HG03025 (cell line): ENCODE data around the gene HUS1.
"Not testable (repeated sequence)": the region's sequence is repeated elsewhere in the genome, so short reads cannot be mapped to it uniquely, and the experiment has no call there.

Source experiments
- ATAC-seq: cut with Tn5 transposase; IDR thresholded peaks from one replicate; pipeline ENCODE4 v1.9.1; 2021; ENCODE audit warnings: mild to moderate bottlenecking, moderate library complexity; ENCODE audit not compliant: unreplicated experiment, low FRiP score

Gene HUS1

DNA sequence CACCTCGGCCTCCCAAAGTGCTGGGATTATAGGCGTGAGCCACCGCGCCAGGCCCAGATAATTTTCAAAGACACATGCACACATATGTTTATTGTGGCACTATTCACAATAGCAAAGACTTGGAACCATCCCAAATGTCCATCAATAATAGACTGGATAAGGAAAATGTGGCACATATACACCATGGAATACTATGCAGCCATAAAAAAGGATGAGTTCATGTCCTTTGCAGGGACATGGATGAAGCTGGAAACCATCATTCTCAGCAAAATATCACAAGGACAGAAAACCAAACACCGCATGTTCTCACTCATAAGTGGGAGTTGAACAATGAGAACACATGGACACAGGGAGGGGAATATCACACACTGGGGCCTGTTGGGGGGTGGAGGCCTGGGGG is 1.2 kb upstream of the HUS1 start:
- ATAC-seq, result not testable (repeated sequence)

DNA sequence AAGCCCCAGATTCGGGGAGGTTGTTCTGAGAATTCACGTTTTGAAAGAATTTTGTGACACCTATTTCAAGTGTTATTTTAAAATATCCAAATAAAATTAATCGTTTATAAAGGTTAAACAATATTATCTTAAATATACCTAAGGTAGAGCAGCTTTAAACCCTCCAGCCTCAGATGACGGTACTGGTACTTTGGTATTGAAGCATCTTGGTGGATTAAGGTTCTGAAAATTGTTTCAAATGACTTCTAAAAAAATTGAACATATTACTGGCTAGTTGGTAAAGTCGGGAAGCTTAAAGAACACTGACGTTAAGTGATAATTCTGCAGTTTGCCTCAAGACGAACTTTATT is 392 bp upstream of the HUS1 start:
- ATAC-seq, result no peak

DNA sequence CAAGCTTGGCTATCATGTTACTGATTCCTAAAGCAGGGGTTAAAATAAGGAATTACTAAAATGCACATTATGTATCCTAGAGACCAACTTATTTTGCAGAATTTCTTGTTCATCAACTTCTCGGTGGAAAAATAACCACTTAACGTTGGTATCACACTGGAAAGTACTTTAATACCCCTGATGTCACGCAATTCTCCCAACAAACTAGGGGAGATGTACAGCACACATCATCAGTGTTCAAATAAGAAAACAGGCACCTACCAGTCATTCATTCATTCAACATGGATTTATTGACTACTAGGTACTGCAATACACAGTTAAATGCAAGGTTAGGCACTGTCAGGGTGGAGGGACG is 648 bp downstream of the HUS1 start:
- ATAC-seq, result no peak

DNA sequence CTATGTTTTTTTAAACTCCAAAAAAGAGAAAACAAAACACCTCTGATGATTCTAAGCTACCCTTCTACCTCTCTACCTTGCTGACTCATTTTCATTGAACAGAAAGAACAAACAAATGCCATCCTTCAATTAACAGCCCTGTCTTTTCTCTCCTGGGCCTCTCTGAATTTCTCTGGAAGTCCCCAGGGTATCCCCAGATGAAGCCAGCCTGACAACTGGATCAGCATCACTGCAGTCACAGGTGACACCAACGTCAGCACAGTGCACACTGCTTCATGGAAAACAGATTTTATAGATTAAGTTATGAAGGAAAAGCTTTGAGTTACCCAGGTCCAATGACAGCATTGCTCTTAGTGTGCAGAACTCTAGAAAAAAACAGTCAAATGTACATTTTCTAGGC is 5.7 kb downstream of the HUS1 start:
- ATAC-seq, result no peak

- no peak for ATAC-seq
These were observed 8.7 kb downstream of the HUS1 start for GRCh38 chr7:47970761-47971160.

DNA sequence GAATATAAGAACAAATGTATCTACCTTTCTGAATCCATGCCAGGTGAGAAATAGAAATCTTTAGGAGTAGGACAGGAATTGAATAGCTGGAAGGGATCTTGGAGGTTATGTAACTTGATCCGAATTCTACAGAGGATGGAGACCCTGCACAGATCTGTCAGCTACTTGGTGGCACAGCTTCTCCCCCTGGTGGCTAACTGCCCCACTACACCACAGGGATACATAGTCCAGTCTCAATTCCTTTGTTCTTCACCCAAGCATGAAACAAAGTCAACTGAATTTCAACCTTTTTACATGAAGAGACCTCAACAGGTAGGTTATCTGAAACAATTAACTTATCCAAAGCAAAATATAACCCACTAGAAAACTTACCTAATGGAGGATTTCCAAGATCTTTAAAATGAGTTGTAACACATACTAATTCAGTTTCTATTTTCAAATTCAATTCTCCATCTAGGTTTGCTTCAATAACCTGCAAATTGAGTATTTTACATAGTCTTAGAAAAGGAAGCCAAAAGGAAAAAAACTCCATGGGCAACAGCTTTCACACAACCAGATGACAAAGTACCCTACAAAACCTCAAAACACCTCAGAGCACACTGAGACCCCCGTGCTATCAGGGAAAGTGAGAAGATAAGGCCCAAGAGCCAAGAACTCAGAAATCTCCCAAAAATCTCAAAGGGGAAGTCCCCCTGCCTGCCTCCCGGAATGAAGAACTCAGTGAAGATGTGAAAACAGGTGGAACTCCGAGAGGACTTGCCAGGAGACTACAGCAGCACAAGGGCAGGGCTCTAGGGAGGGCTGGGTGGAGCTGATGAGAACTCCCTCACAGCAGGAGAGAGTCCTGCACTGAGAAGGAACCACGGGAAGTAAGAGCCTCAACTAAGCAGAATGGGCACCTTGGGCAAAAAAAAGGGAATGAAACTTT is 10.3 kb downstream of the HUS1 start:
- ATAC-seq, result peak; percentile 72

DNA sequence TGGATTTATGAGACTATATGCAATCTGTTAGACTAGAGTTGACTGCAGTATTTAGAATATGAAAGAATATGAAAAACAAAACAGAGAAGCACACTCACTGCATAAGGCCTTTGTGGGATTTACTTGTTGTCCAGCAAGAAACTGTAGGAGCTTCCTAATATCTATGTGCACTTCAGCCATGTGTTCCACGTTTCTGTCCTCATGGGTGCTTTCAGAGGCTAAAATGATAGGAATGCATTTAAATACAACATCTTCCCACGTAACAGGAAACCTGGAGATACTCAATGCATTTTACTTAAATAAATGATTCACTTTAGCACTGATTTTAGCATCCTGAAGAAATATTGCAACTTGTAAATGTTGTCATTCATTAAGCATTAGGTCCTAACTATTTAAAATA is 11.7 kb downstream of the HUS1 start:
- ATAC-seq, result no peak

- no peak for ATAC-seq
These were observed 12.3 kb downstream of the HUS1 start for GRCh38 chr7:47967123-47967522.

GRCh38 chr7:47965456-47965855 is 14.0 kb downstream of the HUS1 start:
- no peak for ATAC-seq

- ATAC-seq, result no peak
These were observed 17.2 kb downstream of the HUS1 start for GRCh38 chr7:47962262-47962661.

GRCh38 chr7:47957156-47957555 is 22.3 kb downstream of the HUS1 start:
- no peak for ATAC-seq

DNA sequence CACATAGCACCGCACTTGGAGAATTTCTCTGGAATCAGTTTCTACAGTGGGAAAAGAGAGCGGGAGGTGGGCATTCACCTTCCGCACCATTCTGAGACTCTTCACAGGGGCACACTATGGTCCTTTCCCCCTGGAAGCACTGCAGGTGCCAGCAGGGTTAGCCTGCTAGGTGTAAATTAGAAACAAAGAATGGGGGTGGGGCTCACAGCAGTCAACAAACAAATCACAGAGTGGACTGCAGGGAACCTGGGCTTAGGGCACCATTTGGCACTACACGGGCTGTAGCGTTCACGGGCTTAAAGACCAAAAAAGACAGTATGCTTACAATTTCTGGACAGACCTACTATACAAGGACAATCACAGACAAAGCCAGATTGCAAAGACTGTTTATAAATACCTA is 23.2 kb downstream of the HUS1 start:
- no peak for ATAC-seq

- no peak for ATAC-seq
These were observed 25.0 kb downstream of the HUS1 start for GRCh38 chr7:47954231-47954911.

GRCh38 chr7:47953822-47954221 is 25.6 kb downstream of the HUS1 start:
- no peak for ATAC-seq

- no peak for ATAC-seq
These were observed 27.2 kb downstream of the HUS1 start for GRCh38 chr7:47952224-47952623.

- ATAC-seq, result peak; percentile 56
These were observed 28.0 kb downstream of the HUS1 start for GRCh38 chr7:47951374-47951773.

DNA sequence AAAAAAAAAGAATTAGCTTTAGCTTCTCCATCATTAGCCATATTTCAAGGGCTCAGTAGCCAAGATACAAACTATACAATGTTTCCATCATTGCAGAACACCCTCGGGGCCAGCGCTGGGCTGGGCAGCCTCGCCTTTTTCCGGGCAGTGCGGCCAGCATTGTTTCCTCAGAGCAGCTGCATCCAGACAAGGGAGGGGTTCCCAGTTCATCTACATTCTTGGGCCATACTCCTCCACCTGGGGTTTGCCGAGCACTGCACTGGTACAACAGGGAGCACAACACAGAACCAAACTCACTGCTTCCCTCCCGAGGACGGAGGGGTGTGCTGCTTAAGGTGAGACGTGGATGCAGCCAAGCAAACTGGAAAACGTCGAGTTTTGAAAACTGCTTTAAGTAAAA is 28.7 kb downstream of the HUS1 start:
- no peak for ATAC-seq

- ATAC-seq, result no peak
These were observed 29.7 kb downstream of the HUS1 start for GRCh38 chr7:47949703-47950102.

DNA sequence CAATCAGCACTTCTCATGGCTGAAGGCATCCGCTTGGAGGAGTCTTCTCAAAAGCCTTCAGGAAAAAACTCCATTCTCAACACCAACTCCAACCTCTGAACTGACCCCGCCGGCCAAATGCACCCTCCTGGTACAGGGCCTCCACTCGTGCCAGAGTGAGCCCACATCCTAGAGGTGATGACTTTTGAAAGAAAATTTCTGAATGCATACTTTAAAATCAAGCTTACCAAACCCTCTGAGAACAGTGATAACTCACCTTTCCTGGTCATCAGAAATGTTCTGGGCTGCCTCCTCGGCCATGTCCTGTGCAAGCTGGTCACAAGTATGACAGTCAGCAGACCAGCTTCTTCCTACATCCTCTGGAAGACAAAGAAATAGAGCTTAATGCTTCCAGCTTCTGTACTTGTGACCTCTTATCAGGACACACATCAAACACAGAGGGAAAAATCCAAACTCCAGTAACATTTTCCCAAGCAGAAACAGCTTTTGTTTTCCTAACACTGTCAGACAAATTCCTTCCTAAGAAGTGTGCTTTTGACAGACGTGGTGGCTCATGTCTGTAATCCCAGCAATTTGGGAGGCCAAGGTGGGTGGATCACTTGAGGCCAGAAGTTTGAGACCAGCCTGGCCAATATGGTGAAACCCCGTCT is 31.1 kb downstream of the HUS1 start, which contains the start of gene PKD1L1:
Gene PKD1L1 (minus strand): TSS at position 326 of the 650 bp plus-strand sequence. CDS start 26 bp downstream, at position 300.
- no peak for ATAC-seq

DNA sequence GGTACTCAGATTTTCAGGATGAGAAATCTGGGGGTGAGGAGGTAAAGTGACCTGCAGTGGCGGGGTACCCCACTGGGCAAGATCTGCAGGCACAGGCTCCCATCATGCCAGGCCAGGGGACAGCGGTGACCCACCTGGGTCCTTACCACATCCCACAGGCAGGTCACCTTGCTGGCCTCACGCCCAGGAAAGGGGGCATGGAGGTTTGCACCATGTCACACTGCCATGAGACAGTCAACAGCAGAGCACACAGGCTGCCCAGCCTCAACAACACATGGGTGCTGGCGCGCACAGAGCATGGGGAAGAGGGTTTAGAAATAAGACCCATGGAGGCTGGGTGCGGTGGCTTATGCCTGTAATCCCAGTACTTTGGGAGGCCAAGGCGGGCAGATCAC is 32.1 kb downstream of the HUS1 start:
- ATAC-seq, result no peak

GRCh38 chr7:47946581-47947354 is 32.6 kb downstream of the HUS1 start:
- no peak for ATAC-seq
